IMR-90 (cell line): ENCODE data around the gene TDG. TPM values are rescaled to one million over a fixed set of nuclear protein-coding genes. Genes with fewer than 3 reads are reported as not detected.
"Not testable (repeated sequence)": the region's sequence is repeated elsewhere in the genome, so short reads cannot be mapped to it uniquely, and the experiment has no call there.

ENCODE experiments used
- ATAC-seq: fragments of 200-7000 bp; cut with Tn5 transposase; 2 replicates; pipeline ENCODE4 v1.9.1; 2020; ENCODE audit warnings: low read depth, mild to moderate bottlenecking, moderate library complexity
- BruUV-seq: library from RNA; stranded (reverse); fragments of 400-500 nt; replicated peaks from 2 replicates; lab custom pipeline; 2021; lab: Mats Ljungman, UMichigan
- CTCF ChIA-PET: fragments of 300-600 bp; formaldehyde crosslinking; extraction: SDS; loops from one replicate; lab custom pipeline; 2021; ENCODE audit warnings: antibody characterized with exemption; lab: Yijun Ruan, JAX
- POLR2A ChIA-PET: fragments of 300-600 bp; sonication (Branson Sonifier 250); formaldehyde crosslinking; loops from one replicate; lab custom pipeline; 2022; ENCODE audit warnings: antibody characterized with exemption; ENCODE audit not compliant: unreplicated experiment; lab: Charles Lee
- DNase-seq: peaks from one replicate; pipeline ENCODE4 v3.0.0; 2013
- H2AFZ ChIP-seq: replicated peaks from 2 replicates; pipeline ENCODE3; 2013; ENCODE audit warnings: low read length, mild to moderate bottlenecking; ENCODE audit not compliant: poor library complexity
- H2AK5ac ChIP-seq: 2 replicates; pipeline ENCODE4 v1.6.1; 2013; ENCODE audit warnings: low read depth, low read length, inconsistent platforms
- H2AK9ac ChIP-seq: replicated peaks from 2 replicates; pipeline ENCODE3; 2013; ENCODE audit warnings: mild to moderate bottlenecking, low read depth, low read length, moderate library complexity; ENCODE audit not compliant: poor library complexity
- H2BK120ac ChIP-seq: 2 replicates; pipeline ENCODE4 v1.6.1; 2013; ENCODE audit warnings: low read depth, low read length, inconsistent platforms
- H2BK15ac ChIP-seq: 3 replicates; pipeline ENCODE4 v1.6.1; 2013; ENCODE audit warnings: low read depth, low read length, inconsistent platforms
- H2BK20ac ChIP-seq: 2 replicates; pipeline ENCODE4 v1.6.1; 2013; ENCODE audit warnings: low read depth, mild to moderate bottlenecking, inconsistent platforms, low read length, moderate library complexity
- H2BK5ac ChIP-seq: 2 replicates; pipeline ENCODE4 v1.6.1; 2013; ENCODE audit warnings: mild to moderate bottlenecking, low read depth, low read length, inconsistent platforms; ENCODE audit not compliant: poor library complexity, severe bottlenecking
- H3K14ac ChIP-seq: replicated peaks from 2 replicates; pipeline ENCODE4 v1.6.1; 2013; ENCODE audit warnings: low read depth, low read length, inconsistent platforms
- H3K18ac ChIP-seq: 2 replicates; pipeline ENCODE4 v1.6.1; 2013; ENCODE audit warnings: low read depth, low read length, control low read depth
- H3K23ac ChIP-seq: 2 replicates; pipeline ENCODE4 v1.6.1; 2013; ENCODE audit warnings: low read depth, low read length, inconsistent platforms
- H3K27ac ChIP-seq: 2 replicates; pipeline ENCODE4 v1.5.1; 2013; ENCODE audit warnings: mild to moderate bottlenecking, control low read depth, low read length; ENCODE audit not compliant: insufficient read depth
- H3K27me3 ChIP-seq: 2 replicates; pipeline ENCODE4 v1.6.1; 2013; ENCODE audit warnings: low read length; ENCODE audit not compliant: control insufficient read depth, insufficient read depth
- H3K36me3 ChIP-seq: 2 replicates; pipeline ENCODE4 v1.6.1; 2013; ENCODE audit warnings: low read length, mixed read lengths; ENCODE audit not compliant: control insufficient read depth, insufficient read depth
- H3K4ac ChIP-seq: 2 replicates; pipeline ENCODE4 v1.6.1; 2013; ENCODE audit warnings: low read depth, low read length, inconsistent platforms
- H3K4me1 ChIP-seq: 2 replicates; pipeline ENCODE4 v1.6.1; 2013; ENCODE audit warnings: low read length, mixed read lengths; ENCODE audit not compliant: control insufficient read depth, insufficient read depth
- H3K4me2 ChIP-seq: 2 replicates; pipeline ENCODE4 v1.6.1; 2013; ENCODE audit warnings: low read depth, mild to moderate bottlenecking, control low read depth, low read length, moderate library complexity
- H3K4me3 ChIP-seq: 2 replicates; pipeline ENCODE4 v1.5.1; 2013; ENCODE audit warnings: low read depth, mild to moderate bottlenecking, control low read depth, low read length, moderate library complexity; ENCODE audit not compliant: insufficient read depth
- H3K56ac ChIP-seq: 2 replicates; pipeline ENCODE4 v1.6.1; 2013; ENCODE audit warnings: low read length, inconsistent platforms; ENCODE audit not compliant: insufficient read depth; ENCODE audit errors: extremely low read depth
- H3K79me1 ChIP-seq, 2 experiments: 2 replicates each; pipeline ENCODE4 v1.6.1; 2013; ENCODE audit warnings: low read length in 2 of 2, inconsistent platforms in 1 of 2, low read depth in 1 of 2
- H3K9ac ChIP-seq: 2 replicates; pipeline ENCODE4 v1.6.1; 2013; ENCODE audit warnings: low read depth, low read length, control low read depth
- H3K9me1 ChIP-seq: 2 replicates; pipeline ENCODE4 v1.6.1; 2013; ENCODE audit warnings: low read length, inconsistent platforms; ENCODE audit not compliant: insufficient read depth
- H3K9me3 ChIP-seq: 2 replicates; pipeline ENCODE4 v1.6.1; 2013; ENCODE audit warnings: low read length; ENCODE audit not compliant: control insufficient read depth, insufficient read depth
- H4K20me1 ChIP-seq: 2 replicates; pipeline ENCODE4 v1.6.1; 2013; ENCODE audit warnings: low read length, inconsistent platforms; ENCODE audit not compliant: insufficient read depth
- H4K5ac ChIP-seq: 2 replicates; pipeline ENCODE4 v1.6.1; 2013; ENCODE audit warnings: mild to moderate bottlenecking, low read depth, low read length, control low read depth
- H4K8ac ChIP-seq, 2 experiments: 2 replicates each; pipeline ENCODE4 v1.6.1; 2013; ENCODE audit warnings: low read depth in 2 of 2, low read length in 2 of 2, control low read depth in 1 of 2, inconsistent platforms in 1 of 2
- H4K91ac ChIP-seq: 2 replicates; pipeline ENCODE4 v1.6.1; 2013; ENCODE audit warnings: low read depth, low read length, inconsistent platforms; ENCODE audit not compliant: insufficient read depth
- CHD1 ChIP-seq: IDR thresholded peaks from 2 replicates; pipeline ENCODE4 v1.6.1; 2012; ENCODE audit warnings: low read depth, low read length, improper control_type of control experiment
- MAFK ChIP-seq: IDR thresholded peaks from 2 replicates; pipeline ENCODE4 v1.6.1; 2012; ENCODE audit warnings: low read depth, low read length, improper control_type of control experiment
- NFE2L2 ChIP-seq: fragments of 150-350 bp; IDR thresholded peaks from 2 replicates; pipeline ENCODE4 v1.6.1; 2016; ENCODE audit warnings: low read depth, mild to moderate bottlenecking, low read length
- POLR2A ChIP-seq: IDR thresholded peaks from 2 replicates; pipeline ENCODE4 v1.6.1; 2012; ENCODE audit warnings: mild to moderate bottlenecking, low read depth, low read length
- RCOR1 ChIP-seq: IDR thresholded peaks from 2 replicates; pipeline ENCODE4 v1.6.1; 2012; ENCODE audit warnings: mild to moderate bottlenecking, low read length, improper control_type of control experiment; ENCODE audit not compliant: insufficient replicate concordance
- whole genome bisulfite sequencing, 2 experiments: methylation state at CpG; one replicate each; pipeline versions ENCODE4 v1.1.5 to v1.1.7; 2013; ENCODE audit warnings: missing lambda C conversion rate in 2 of 2; ENCODE audit not compliant: insufficient read length in 1 of 2; ENCODE audit errors: extremely low coverage in 2 of 2; 5-methylcytosine and 5-hydroxymethylcytosine counted together
- dilution Hi-C: fragments of 300-500 bp; cut with HindIII; formaldehyde crosslinking; loops from one replicate; pipeline ENCODE4 v1.14.3; 2018; ENCODE audit warnings: low sequenced_read_pairs; ENCODE audit not compliant: unreplicated experiment
- in situ Hi-C: fragments of 300-500 bp; cut with MboI; formaldehyde crosslinking; loops from 3 replicates; pipeline ENCODE4 v1.14.3; 2019; ENCODE audit warnings: low sequenced_read_pairs, inconsistent platforms, mixed read lengths
- intact Hi-C: fragments of 100-400 bp; cut with micrococcal nuclease; formaldehyde crosslinking; loops from 2 replicates; pipeline ENCODE4 v1.10.0; 2022
- polyA plus RNA-seq, 3 experiments: library from polyadenylated mRNA; depleted of rRNA; stranded (reverse); fragments of >200 nt; gene quantifications; 2 replicates each; pipeline ENCODE4 v1.2.3, GENCODE V29; 2012; ENCODE audit warnings: low replicate concordance in 1 of 3
- total RNA-seq: library from RNA; depleted of rRNA; stranded (reverse); fragments of >200 nt; gene quantifications from 2 replicates; pipeline ENCODE4 v1.2.3, GENCODE V29; 2012
- TF ChIP-seq, protein P1 (sequence below): conservative IDR thresholded peaks from 2 replicates; pipeline ENCODE4 v1.5.1; 2012; ENCODE audit warnings: mild to moderate bottlenecking, low read depth, low read length, improper control_type of control experiment

TDG gene
- total and polyA plus RNA-seq, 2 of the 4 experiments (the other 2 are of a cell fraction), result 14.0 to 14.7 TPM

- H2BK15ac ChIP-seq, result no peak overlapping the region
- H3K9ac ChIP-seq, result no peak overlapping the region
- no peak overlapping the region for H2AFZ ChIP-seq
- H3K9me3 ChIP-seq, result peaks cover 2% of the 10 kb centered on the region
- H4K8ac ChIP-seq, result no peak overlapping the region
- no peak overlapping the region for H3K14ac ChIP-seq
- H3K79me1 ChIP-seq, result peaks cover 0 to 3% of the 10 kb centered on the region in 2 experiments; a peak in 1 of 4 replicates
- H3K27me3 ChIP-seq, result no peaks in the 10 kb centered on the region
- no peak overlapping the region for H3K18ac ChIP-seq
- no peak overlapping the region for H3K4ac ChIP-seq
- no peak overlapping the region for H2AK9ac ChIP-seq
- H3K4me2 ChIP-seq, result no peak overlapping the region
- no peak overlapping the region for H2BK5ac ChIP-seq
- H3K27ac ChIP-seq, result no peak overlapping the region
- in situ Hi-C loops (no loop called here), intact Hi-C loops (no loop called here), dilution Hi-C loops (no loop called here)
- no peaks in the 10 kb centered on the region for H3K36me3 ChIP-seq
- H4K20me1 ChIP-seq, result no peaks in the 10 kb centered on the region
- no peak for DNase-seq
- WGBS, 2 experiments, result no CpG with 5 or more reads among the region's 5 CpGs
- no peak overlapping the region for H4K91ac ChIP-seq
- no peak for ATAC-seq
- H3K4me3 ChIP-seq, result no peak overlapping the region
- no peak overlapping the region for H2BK120ac ChIP-seq
- BruUV-seq, result no TSS peak
- H2AK5ac ChIP-seq, result no peak overlapping the region
- no peak overlapping the region for H2BK20ac ChIP-seq
- no peak overlapping the region for H3K56ac ChIP-seq
- ChIA-PET CTCF (no interaction called here), POLR2A (no interaction called here)
- H3K23ac ChIP-seq, result no peak overlapping the region
- H3K9me1 ChIP-seq, result no peaks in the 10 kb centered on the region
- TF ChIP-seq MAFK, result no peak
- TF ChIP-seq NFE2L2, result no peak
- TF ChIP-seq RCOR1, result no peak
- no peak for TF ChIP-seq CHD1
- TF ChIP-seq POLR2A, result no peak
- TF ChIP-seq, protein P1, sequence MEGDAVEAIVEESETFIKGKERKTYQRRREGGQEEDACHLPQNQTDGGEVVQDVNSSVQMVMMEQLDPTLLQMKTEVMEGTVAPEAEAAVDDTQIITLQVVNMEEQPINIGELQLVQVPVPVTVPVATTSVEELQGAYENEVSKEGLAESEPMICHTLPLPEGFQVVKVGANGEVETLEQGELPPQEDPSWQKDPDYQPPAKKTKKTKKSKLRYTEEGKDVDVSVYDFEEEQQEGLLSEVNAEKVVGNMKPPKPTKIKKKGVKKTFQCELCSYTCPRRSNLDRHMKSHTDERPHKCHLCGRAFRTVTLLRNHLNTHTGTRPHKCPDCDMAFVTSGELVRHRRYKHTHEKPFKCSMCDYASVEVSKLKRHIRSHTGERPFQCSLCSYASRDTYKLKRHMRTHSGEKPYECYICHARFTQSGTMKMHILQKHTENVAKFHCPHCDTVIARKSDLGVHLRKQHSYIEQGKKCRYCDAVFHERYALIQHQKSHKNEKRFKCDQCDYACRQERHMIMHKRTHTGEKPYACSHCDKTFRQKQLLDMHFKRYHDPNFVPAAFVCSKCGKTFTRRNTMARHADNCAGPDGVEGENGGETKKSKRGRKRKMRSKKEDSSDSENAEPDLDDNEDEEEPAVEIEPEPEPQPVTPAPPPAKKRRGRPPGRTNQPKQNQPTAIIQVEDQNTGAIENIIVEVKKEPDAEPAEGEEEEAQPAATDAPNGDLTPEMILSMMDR, result no peak
- H4K5ac ChIP-seq, result no peak overlapping the region
- H3K4me1 ChIP-seq, result no peaks in the 10 kb centered on the region
These were observed 61.3 kb downstream of the TDG start for GRCh38 chr12:104026841-104027599.

- H2BK20ac ChIP-seq, H3K36me3 ChIP-seq, H3K9me3 ChIP-seq, H3K27ac ChIP-seq, H3K9ac ChIP-seq, dilution Hi-C loops, in situ Hi-C loops, ATAC-seq, H3K23ac ChIP-seq, intact Hi-C loops, H3K9me1 ChIP-seq, CTCF ChIA-PET, H2AFZ ChIP-seq, H4K91ac ChIP-seq, DNase-seq, BruUV-seq, H2AK9ac ChIP-seq, H2BK15ac ChIP-seq, H4K8ac ChIP-seq, H3K79me1 ChIP-seq, H3K4me2 ChIP-seq, H2AK5ac ChIP-seq, POLR2A ChIA-PET, H3K18ac ChIP-seq, H4K20me1 ChIP-seq, H2BK5ac ChIP-seq, H3K4ac ChIP-seq, H3K4me3 ChIP-seq, H3K14ac ChIP-seq, H3K4me1 ChIP-seq, H4K5ac ChIP-seq, H3K27me3 ChIP-seq, H2BK120ac ChIP-seq, H3K56ac ChIP-seq: not testable (repeated sequence)
- no CpG with 5 or more reads among the region's 27 CpGs for WGBS, 2 experiments
These were observed 64.9 kb downstream of the TDG start for GRCh38 chr12:104030596-104030995.
